Hypothalamus (tissue), 51 donors: ENCODE data around the gene ARHGEF10L.

Experiments
- DNase-seq, 51 donors: peaks; one replicate each; lab custom pipeline; 2025; lab: John Stamatoyannopoulos, UW

Gene ARHGEF10L

GRCh38 chr1:17566417-17566816 lies 26.9 kb downstream of the ARHGEF10L start:
- DNase-seq = no peak

- DNase-seq = no peak
Measured at GRCh38 chr1:17566892-17567291, 27.4 kb downstream of the ARHGEF10L start.

DNA sequence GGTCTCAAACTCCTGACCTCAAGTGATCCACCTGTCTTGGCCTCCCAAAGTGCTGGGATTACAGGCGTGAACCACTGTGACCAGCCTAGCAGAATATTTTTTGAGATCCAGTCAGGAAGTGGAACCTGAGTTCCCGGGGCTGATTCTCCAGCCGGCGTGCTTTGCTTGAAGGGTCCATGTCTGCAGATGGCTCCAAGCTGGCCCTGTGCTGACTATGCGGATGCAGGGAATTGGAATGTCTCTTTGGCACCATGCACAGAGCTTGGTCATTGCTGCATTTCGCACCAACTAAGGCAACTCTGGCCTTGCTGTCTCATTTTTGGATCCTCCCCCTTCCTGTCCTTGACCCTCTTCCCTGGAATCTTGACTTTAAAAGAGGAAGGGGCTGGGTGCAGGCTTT lies 28.1 kb downstream of the ARHGEF10L start:
- DNase-seq = no peak

GRCh38 chr1:17568014-17568900 lies 28.8 kb downstream of the ARHGEF10L start:
- DNase-seq = no peak

GRCh38 chr1:17569200-17570139 lies 30.0 kb downstream of the ARHGEF10L start:
- DNase-seq = peak in 42 of 51 donors; percentile 20 to 94 (median 75)

- DNase-seq = no peak
Measured at GRCh38 chr1:17570228-17570627, 30.7 kb downstream of the ARHGEF10L start.

DNA sequence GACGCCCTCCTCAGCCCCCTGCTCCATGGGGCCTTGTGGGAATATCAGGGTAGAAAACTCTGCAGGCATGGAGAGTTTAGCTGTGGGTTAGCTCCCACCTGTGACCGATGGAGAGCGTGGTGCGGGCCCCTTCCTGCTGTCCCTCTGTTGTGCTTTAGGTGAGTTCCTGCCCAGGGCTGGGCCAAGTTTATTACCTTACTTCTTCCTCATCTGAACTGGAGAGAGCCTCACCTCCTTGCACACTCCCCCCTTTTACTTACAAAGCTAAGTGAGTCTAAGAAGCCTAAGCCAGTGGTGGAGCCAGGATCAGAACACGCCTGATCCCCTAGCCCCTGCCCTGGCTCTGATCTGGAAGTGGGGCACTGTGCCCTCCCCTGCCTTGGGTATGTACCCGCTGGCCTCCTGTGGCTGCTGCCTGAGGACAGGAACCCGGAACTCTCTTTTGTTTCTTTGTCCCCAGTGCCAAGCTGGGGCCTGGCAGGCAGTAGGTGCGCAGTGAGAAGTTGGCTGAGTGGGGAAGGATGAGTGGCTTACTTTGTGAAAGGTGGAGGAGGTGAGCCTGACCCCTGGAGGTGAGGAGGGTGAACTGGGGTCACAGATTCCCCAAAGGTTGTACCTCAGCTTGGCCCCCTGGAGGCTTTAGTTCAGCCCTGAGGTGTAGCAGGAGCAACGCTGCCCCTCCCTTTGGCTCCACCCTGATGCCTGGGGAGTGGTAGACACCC lies 32.9 kb downstream of the ARHGEF10L start:
- no peak for DNase-seq

GRCh38 chr1:17573518-17574041 lies 34.1 kb downstream of the ARHGEF10L start:
- peak in 36 of 51 donors; percentile 24 to 89 (median 60) for DNase-seq

DNA sequence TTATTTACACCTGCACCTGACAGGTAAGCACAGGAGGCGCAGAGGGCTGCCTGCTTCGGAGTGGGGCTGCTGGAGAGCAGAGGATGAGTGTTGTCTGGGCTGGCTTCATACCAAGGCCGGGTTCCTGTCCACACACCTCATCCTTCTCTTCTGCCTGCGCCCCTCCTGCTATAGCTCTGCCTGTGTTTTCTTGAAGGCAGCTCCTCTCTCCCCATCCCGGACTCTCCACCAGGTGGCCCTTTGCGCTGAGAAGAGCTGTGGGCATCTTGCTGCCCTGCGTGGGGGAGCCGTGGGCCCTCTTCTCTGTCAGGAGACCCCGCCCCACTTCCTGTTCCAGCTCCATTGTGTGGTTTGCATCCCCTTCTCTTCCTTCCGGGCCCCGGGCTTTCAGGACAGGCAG lies 35.0 kb downstream of the ARHGEF10L start:
- DNase-seq = no peak

GRCh38 chr1:17575797-17576518 lies 36.5 kb downstream of the ARHGEF10L start:
- DNase-seq = no peak

- no peak for DNase-seq
Measured at GRCh38 chr1:17576519-17576853, 37.0 kb downstream of the ARHGEF10L start.

GRCh38 chr1:17577907-17578297 lies 38.4 kb downstream of the ARHGEF10L start:
- DNase-seq = no peak

GRCh38 chr1:17579951-17580939 lies 40.7 kb downstream of the ARHGEF10L start:
- DNase-seq = no peak

- no peak for DNase-seq
Measured at GRCh38 chr1:17581389-17582123, 42.1 kb downstream of the ARHGEF10L start.

DNA sequence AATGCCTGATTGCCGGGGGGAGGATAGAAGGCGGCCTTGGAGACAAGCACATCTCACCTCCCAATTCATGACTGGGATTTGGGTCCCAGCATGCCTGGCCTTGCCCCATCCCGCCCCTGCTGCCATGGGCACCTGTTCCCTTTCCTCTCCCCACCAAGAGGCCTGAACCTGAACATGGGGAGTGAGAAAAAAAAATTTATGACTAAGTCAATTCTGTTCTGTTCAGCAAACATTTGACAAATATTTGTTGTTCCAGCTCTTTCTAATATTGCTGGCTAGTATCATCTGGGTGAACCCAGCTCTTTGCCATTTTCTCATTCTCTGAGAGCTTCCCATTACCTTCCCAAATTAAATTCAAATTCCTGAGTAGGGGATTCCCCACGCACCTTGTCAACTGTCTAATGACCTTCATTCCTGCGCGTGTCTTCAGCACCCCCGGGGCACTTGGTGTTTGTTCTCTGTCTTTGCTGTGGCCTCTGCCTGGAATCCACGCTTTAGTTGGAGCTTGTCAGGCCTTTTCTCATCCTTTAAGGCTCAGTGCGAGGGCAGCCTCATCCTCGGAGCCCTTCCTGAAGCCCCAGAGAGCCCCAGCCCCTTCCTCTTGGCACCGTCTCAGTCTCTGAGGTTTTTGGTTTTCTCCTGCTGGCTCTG lies 42.8 kb downstream of the ARHGEF10L start:
- no peak for DNase-seq

GRCh38 chr1:17584539-17584938 lies 45.0 kb downstream of the ARHGEF10L start:
- DNase-seq = no peak

- no peak for DNase-seq
Measured at GRCh38 chr1:17585266-17585987, 45.9 kb downstream of the ARHGEF10L start.
